Fibroblast of pulmonary artery (primary cell): ENCODE data around the gene PRKCH.

ENCODE experiments used
- DNase-seq: peaks from one replicate; pipeline ENCODE4 v3.0.0-alpha.2; 2010; ENCODE audit warnings: low read depth
- H3K4me3 ChIP-seq: replicated peaks from 2 replicates; pipeline ENCODE4 v1.5.1; 2011; ENCODE audit warnings: low read depth, mild to moderate bottlenecking, control low read depth, low read length, moderate library complexity
- TF ChIP-seq, protein P1 (sequence below): IDR thresholded peaks from 2 replicates; pipeline ENCODE4 v1.5.1; 2011; ENCODE audit warnings: mild to moderate bottlenecking, control low read depth, low read length, inconsistent platforms; ENCODE audit errors: missing control alignments

The PRKCH gene

DNA sequence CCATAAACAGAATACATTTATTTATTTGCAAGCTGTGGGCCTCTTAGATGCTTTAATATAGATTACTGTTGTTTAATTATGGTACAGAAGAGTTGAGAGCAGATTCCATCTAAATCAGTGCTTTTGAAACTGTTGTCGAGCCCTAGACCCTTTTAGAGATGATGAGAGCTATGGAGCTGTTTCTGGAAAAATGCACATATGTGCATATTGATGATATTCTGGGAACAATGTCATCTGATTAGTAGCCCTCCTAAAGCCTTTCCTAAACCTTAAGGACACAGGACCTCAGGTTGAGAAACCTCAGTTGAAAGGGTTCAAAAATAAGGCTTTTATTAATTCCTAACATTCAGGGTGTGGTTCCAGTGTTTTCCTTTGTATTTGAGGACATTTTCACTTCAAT, 11.7 kb downstream of the PRKCH start:
- no peak for DNase-seq
- H3K4me3 ChIP-seq: no peak overlapping the region
- TF ChIP-seq, protein P1, sequence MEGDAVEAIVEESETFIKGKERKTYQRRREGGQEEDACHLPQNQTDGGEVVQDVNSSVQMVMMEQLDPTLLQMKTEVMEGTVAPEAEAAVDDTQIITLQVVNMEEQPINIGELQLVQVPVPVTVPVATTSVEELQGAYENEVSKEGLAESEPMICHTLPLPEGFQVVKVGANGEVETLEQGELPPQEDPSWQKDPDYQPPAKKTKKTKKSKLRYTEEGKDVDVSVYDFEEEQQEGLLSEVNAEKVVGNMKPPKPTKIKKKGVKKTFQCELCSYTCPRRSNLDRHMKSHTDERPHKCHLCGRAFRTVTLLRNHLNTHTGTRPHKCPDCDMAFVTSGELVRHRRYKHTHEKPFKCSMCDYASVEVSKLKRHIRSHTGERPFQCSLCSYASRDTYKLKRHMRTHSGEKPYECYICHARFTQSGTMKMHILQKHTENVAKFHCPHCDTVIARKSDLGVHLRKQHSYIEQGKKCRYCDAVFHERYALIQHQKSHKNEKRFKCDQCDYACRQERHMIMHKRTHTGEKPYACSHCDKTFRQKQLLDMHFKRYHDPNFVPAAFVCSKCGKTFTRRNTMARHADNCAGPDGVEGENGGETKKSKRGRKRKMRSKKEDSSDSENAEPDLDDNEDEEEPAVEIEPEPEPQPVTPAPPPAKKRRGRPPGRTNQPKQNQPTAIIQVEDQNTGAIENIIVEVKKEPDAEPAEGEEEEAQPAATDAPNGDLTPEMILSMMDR: no peak

DNA sequence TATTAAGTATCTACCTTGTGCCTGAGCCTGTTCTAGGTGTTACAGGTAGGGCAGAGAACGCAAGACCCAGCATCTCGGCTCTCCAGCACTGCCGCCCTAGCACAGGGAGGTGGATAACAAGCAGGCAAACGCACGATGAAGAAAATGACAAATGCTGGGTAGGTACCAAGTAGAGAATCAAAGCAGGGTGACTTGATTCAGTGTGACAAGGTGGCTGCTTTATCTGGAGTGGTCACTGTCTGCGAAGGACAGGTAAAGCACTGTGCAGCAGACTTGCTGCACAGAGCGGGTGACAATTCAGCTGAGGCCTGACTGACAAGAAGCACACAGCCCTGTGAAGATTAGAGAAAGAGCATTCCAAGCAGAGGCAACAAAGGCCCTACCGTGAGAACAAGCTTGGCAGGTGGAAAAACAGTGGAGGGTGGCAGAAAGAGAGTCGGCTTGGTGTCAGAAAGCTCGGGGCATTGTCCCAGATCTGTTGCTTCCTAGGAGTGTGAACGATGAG, 12.9 kb downstream of the PRKCH start:
- TF ChIP-seq, protein P1: no peak
- DNase-seq: no peak
- H3K4me3 ChIP-seq: no peak overlapping the region

DNA sequence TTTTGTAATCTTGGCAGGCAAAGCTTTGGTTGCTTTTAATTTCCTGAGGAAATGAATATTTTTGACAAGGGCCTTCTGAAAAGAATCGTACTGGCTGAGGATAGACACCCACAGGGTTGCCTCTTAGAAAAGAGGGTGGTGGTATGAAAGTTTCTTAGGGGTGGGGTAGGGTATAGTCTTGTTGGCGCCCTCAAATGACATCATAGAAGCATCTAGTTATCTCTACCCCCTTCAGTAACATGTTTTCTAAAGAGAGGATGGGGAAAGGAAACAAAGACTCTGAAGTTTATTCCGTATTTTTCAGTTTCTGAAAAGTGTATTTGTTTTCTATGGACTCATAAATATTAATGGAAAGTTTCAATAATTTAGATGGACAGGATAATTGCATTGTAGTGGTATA, 13.7 kb downstream of the PRKCH start:
- TF ChIP-seq, protein P1: no peak
- DNase-seq: no peak
- H3K4me3 ChIP-seq: no peak overlapping the region

DNA sequence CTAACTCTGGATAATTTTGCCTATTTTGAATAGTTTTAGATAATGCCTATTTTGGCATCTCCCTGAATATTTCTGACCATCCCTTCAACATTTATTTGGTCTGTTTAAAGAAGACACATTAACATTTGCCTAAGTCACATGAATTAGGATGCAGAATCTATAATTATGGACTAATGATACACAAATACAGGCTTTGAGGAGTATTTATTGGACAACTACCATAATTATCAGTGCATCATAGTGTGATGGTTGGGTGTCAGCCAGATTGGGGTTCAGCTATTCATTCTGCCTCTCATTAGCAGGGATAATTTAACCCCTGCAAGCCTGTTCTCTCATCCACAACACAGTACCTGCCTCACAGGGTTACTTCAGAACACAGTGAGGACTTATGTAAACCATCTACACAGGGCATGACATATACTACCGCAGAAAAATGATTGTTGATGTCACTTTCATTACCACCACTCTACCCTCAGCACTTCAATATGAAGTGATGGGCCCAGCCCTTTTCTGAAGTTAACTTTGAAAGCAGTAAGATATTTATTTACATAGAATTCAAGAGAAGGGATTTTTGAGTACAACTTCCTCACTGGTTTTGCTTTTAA, 14.4 kb downstream of the PRKCH start:
- no peak overlapping the region for H3K4me3 ChIP-seq
- TF ChIP-seq, protein P1: no peak
- no peak for DNase-seq

DNA sequence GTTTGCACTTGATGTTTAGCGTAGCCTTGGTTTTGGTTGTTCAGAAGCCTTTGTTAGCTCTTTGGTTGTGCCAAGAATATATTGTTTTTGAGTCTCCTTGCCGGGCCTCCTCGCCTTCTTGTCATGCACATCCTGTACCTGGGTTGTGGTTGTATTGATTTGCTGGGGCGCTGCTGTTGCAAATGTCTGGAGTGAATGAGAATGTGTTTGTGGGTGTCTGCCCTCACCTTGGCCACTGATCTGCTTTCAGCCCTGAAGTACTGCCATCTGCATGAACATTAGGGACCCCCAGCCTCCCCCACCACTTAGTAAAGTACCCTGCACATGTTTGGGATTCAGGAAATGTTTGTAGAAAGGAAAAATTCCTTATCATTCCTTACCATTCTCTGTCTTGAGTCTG, 16.5 kb downstream of the PRKCH start:
- no peak overlapping the region for H3K4me3 ChIP-seq
- no peak for DNase-seq
- TF ChIP-seq, protein P1: no peak

DNA sequence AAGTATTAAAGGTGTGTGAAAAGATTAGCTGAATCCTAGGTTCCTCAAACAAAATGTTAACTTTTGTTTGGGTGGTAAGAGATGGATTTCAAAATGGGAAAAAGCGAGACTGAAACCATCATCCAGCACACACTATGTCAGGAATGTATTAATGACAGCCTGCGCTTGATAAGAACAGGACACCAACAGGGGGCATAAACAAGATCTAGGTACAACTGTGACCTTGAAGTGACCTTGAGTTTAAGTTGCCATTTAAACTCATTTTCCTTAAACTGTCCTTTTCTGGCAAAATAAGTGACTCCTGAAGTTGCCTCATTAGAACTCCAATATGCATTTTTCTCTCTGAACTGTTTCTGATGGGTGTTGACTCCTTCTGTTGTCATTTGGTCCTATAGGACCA, 17.1 kb downstream of the PRKCH start:
- no peak overlapping the region for H3K4me3 ChIP-seq
- TF ChIP-seq, protein P1: no peak
- DNase-seq: no peak
